Adipocyte (in vitro differentiated cells): ENCODE results near the gene ENKUR.

Source experiments
- DNase-seq: peaks from one replicate; pipeline ENCODE4 v3.0.0-alpha.2; 2015; ENCODE audit warnings: low read depth
- H3K27me3 ChIP-seq: replicated peaks from 2 replicates; pipeline ENCODE4 v1.7.0; 2013; ENCODE audit warnings: mild to moderate bottlenecking, low read length, moderate library complexity; ENCODE audit not compliant: control insufficient read depth, insufficient read depth
- H3K36me3 ChIP-seq: 2 replicates; pipeline ENCODE4 v1.7.0; 2013; ENCODE audit warnings: low read length, mild to moderate bottlenecking, moderate library complexity; ENCODE audit not compliant: control insufficient read depth, insufficient read depth, severe bottlenecking
- H3K4me1 ChIP-seq: 2 replicates; pipeline ENCODE4 v1.7.0; 2013; ENCODE audit warnings: mild to moderate bottlenecking, low read length, moderate library complexity; ENCODE audit not compliant: control insufficient read depth, insufficient read depth
- H3K4me3 ChIP-seq: 2 replicates; pipeline ENCODE4 v1.7.0; 2013; ENCODE audit warnings: mild to moderate bottlenecking, low read length, moderate library complexity
- H3K9ac ChIP-seq: 2 replicates; pipeline ENCODE4 v1.7.0; 2013; ENCODE audit warnings: mild to moderate bottlenecking, low read length, moderate library complexity
- H3K9me3 ChIP-seq: 2 replicates; pipeline ENCODE4 v1.7.0; 2013; ENCODE audit warnings: mild to moderate bottlenecking, low read length, moderate library complexity; ENCODE audit not compliant: control insufficient read depth

Gene ENKUR

DNA sequence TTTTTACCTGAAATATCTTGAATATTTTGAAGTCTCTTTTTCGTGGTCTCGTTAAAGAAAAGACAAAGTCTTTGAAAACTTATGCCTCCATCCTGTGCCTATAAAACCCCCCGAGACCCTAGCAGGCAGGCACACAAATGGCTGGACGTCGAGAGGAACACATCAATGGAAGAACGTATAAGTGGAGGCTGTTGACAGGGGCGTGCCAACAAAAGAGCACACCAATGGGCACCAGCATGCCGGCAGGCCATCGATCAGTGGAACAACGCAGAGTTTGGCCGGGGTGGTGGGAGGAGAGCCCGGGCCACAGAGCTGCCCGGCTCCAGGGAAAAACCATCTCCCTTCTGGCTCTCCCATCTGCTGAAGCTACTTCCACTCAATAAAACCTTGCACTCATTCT, 24.7 kb downstream of the ENKUR start:
- no peak for DNase-seq
- Histone ChIP-seq H3K4me3 (no peak overlapping the region), H3K9me3 (no peaks in the 10 kb centered on the region), H3K4me1 (peaks cover 9% of the 10 kb centered on the region), H3K9ac (no peak overlapping the region), H3K27me3 (no peaks in the 10 kb centered on the region), H3K36me3 (no peaks in the 10 kb centered on the region)

DNA sequence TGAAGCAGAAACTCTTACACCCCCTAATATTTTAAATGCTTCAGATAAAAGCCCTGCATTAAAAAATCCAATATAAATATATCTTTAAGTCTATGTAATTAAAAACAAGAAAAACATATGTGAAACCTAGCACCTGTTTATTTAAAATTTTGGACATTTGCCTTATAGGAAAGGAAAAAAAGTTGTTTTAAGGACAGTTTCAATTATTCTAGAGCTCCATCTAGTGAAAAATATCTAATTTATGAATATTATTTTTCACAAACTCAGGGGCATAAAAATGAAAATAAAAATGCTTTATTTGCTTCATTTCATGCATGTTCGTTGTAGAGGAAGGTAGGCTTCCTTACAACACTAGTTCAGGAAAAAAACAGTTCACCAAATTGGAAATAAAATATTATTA, 26.1 kb downstream of the ENKUR start:
- H3K36me3 ChIP-seq = no peaks in the 10 kb centered on the region
- H3K4me3 ChIP-seq = no peak overlapping the region
- no peaks in the 10 kb centered on the region for H3K9me3 ChIP-seq
- peak; percentile 64 for DNase-seq
- H3K27me3 ChIP-seq = no peaks in the 10 kb centered on the region
- H3K4me1 ChIP-seq = peaks cover 14% of the 10 kb centered on the region
- no peak overlapping the region for H3K9ac ChIP-seq

DNA sequence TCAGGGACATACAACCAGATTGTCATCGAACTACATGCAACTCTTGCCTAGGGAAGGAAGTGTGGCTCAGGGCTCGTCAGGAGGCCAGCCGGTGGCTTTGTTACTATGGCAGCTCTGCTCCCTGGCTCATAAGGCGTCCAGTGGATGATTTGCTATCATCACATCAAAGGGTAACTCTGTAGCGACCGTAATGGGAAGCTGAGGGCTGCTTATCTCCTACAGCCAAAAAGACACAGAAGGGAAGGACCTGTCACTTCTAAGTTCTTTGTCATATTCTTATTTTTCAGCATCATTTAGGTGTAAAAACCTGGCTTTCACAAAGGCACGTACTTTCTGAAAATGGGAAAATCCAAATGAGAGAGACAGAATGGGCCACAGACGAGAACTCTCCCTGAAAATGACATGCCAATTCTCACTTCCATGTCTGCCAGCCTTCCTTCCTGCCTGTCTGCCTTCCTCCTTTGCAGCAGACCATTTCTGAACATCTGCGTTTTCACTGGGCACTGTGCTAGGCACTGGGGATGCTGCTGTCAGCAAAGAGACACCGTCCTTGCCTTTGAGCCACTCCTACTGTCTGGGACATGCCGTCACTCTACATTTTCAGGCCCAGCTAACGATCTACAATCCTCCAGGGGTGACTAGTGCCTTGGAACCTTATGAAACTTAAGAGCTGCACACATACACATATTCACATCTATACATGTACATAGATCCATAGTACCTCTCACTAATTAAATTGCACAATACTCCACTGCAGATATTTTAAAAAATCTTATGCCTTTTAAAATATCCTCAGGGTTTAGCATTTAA, 26.9 kb downstream of the ENKUR start:
- Histone ChIP-seq H3K9ac (no peak overlapping the region), H3K36me3 (no peaks in the 10 kb centered on the region), H3K9me3 (no peaks in the 10 kb centered on the region), H3K27me3 (no peaks in the 10 kb centered on the region), H3K4me3 (no peak overlapping the region), H3K4me1 (peaks cover 22% of the 10 kb centered on the region)
- DNase-seq = no peak

DNA sequence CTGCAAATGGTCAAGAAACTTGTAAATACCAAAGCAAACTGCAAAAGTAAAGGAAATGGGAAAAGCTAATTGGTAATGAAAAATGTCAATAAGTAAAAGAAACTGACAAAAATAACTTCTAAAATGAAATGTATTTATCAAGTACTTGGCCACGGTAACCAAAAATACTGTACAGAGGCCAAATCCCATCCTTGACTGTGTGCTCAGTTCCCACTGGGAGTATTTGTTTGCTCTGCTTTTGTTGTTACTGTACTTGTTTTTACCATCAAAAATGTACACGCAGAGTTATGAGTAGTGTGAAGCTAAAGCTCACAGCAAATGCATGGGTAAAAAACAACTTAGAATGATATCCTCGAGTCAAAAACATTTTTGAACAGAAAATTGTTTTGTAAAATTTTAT, 31.1 kb downstream of the ENKUR start:
- Histone ChIP-seq H3K9ac (no peak overlapping the region), H3K4me3 (peak overlapping the region; percentile 13), H3K27me3 (no peaks in the 10 kb centered on the region), H3K36me3 (no peaks in the 10 kb centered on the region), H3K9me3 (no peaks in the 10 kb centered on the region), H3K4me1 (peaks cover 16% of the 10 kb centered on the region)
- DNase-seq = no peak

DNA sequence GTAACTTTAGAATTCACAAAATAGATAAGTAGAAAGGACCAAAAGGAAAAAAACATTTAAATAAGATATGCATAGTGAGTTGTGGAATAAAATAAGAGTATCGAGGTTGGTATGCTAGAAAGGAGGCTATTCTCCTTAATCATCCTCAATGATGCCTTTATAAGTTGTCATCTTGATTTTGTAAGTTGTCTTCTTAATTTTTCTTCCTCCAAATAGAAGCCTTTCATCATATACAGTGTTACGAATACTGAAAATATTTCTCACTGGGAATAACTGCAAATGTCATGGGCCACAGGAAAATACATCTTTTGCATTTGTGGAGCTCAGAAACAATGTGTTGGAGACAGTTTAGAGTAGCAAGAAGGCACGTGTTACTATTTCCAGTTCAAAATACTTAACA, 32.0 kb downstream of the ENKUR start:
- Histone ChIP-seq H3K36me3 (no peaks in the 10 kb centered on the region), H3K4me3 (no peak overlapping the region), H3K9me3 (no peaks in the 10 kb centered on the region), H3K27me3 (no peaks in the 10 kb centered on the region), H3K9ac (no peak overlapping the region), H3K4me1 (peaks cover 16% of the 10 kb centered on the region)
- DNase-seq = peak; percentile 11

DNA sequence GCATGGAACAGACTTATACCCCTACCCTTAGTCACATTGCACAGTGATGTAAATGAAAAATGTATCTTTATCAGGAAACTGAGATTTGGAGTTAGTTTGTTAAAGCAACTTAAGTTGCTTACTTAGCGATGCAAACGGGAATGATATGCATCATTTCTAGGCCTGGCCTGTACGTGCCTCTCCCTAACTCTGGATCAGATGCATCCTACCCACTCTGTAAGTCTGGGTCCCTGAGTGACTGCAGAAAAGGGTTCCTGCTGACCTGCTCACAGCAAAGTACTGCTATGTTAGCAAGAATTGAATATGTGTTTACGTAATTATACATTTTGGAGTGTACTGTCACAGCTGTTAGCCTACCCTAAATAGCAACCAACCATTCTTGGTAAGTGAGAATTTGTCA, 32.8 kb downstream of the ENKUR start:
- Histone ChIP-seq H3K9ac (no peak overlapping the region), H3K36me3 (no peaks in the 10 kb centered on the region), H3K4me1 (peaks cover 16% of the 10 kb centered on the region), H3K9me3 (no peaks in the 10 kb centered on the region), H3K27me3 (no peaks in the 10 kb centered on the region), H3K4me3 (no peak overlapping the region)
- no peak for DNase-seq

DNA sequence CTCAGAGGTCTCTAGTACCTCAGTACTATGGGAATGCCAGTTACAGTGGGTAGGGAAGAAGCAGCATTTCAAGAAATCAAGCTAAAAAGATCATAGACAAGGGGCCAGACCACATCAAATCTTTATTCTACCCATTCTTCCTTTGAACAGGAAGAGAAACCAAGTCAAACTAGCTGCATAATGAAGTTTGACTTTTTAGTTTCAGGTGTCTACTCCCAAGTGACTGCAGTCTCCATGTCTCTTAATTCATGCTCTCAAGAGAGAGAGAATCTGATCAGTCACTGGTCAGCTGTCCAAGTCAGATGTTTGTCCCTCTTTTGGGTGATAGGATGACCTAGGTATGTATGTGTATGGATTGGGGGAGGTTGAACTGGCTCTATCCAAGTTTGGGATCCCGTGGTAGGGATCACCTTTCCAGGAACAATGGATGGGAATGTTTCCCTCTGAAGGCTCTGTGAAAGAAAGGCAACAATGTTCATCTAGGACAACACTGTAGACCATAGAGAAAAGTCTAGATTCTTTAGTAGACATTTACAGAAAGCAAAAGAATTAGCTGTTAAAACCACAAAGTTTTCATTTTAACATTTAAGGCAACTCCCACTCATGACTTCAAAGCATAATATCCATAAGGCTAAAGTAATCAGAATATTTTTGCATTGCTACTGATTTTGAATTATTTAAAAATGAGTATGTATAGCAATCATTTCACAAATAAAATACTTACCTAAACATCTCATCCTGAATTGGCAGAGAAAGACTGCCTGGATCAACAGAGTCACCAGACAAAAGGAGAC, 33.4 kb downstream of the ENKUR start:
- H3K36me3 ChIP-seq = no peaks in the 10 kb centered on the region
- H3K4me1 ChIP-seq = peaks cover 16% of the 10 kb centered on the region
- H3K4me3 ChIP-seq = no peak overlapping the region
- no peaks in the 10 kb centered on the region for H3K27me3 ChIP-seq
- no peaks in the 10 kb centered on the region for H3K9me3 ChIP-seq
- DNase-seq = no peak
- no peak overlapping the region for H3K9ac ChIP-seq

DNA sequence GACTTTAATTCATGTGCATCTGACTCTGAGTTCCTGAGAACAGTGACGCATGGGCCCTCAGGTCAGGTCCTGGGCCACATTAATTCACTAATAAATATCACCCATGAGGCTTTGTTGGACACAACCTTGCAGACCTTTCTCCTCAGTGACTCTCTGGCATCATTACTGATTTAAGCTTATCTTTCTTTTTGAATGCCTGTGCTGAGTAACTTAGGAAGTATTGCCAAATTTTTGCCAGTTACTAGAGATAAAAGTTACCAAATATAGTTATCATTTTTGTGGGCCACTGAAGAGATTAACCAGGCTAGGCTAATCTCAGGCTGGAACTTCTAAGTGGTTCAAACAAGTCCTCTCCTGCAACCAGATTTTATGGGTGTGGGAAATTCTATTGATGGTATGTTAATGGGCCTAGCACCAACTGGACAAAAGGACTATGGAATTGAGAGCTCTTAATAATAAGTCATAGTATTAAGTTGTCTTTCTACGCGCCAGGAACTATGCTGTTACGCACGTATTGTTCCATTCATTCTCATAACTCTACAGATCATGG, 34.7 kb downstream of the ENKUR start:
- no peaks in the 10 kb centered on the region for H3K36me3 ChIP-seq
- H3K4me1 ChIP-seq = peaks cover 16% of the 10 kb centered on the region
- no peak for DNase-seq
- no peak overlapping the region for H3K9ac ChIP-seq
- no peaks in the 10 kb centered on the region for H3K27me3 ChIP-seq
- no peak overlapping the region for H3K4me3 ChIP-seq
- no peaks in the 10 kb centered on the region for H3K9me3 ChIP-seq

DNA sequence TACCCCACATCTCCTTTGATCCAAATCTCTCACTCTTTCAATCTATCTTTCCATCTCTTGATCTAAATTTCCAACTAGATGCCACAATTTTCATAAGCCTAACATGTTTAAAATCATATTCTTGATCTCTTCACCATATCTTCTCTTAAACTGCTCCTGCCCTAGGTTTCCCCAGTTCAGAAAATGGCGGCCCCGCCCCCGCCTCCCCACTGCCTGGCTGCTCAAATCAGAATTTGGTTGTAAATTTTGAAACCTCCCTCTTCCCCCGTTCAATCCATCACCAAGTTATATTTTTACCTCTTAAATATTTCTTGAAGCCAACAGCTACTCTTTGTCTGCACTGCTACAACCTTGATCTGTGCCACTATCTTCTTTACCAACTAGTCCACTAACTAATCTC, 36.3 kb downstream of the ENKUR start:
- Histone ChIP-seq H3K9ac (no peak overlapping the region), H3K27me3 (no peaks in the 10 kb centered on the region), H3K4me1 (peaks cover 17% of the 10 kb centered on the region), H3K36me3 (no peaks in the 10 kb centered on the region), H3K9me3 (no peaks in the 10 kb centered on the region), H3K4me3 (no peak overlapping the region)
- no peak for DNase-seq

DNA sequence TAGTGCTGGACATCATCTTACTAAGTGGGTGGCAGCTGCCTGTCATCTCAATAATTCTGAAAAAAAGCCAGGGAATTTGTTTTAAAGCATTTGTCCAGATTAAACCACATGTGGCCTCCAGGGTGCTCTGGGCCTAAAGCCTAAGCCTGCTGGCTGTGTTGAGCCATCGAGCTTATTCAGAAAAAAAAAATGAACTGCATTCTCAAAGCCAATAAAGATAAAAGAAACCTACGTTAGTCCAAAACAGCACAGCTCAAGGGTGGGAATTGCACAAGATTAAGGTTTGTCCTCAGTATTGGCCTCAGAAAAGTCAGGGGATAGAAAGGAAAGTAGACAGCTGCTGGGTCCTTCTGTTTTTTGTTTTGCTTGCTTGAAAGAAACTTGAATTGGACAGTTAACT, 41.0 kb downstream of the ENKUR start:
- peak overlapping the region; percentile 54 for H3K4me3 ChIP-seq
- H3K9me3 ChIP-seq = no peaks in the 10 kb centered on the region
- H3K36me3 ChIP-seq = no peaks in the 10 kb centered on the region
- H3K9ac ChIP-seq = peak overlapping the region; percentile 16
- no peaks in the 10 kb centered on the region for H3K27me3 ChIP-seq
- H3K4me1 ChIP-seq = peaks cover 17% of the 10 kb centered on the region
- peak; percentile 94 for DNase-seq

DNA sequence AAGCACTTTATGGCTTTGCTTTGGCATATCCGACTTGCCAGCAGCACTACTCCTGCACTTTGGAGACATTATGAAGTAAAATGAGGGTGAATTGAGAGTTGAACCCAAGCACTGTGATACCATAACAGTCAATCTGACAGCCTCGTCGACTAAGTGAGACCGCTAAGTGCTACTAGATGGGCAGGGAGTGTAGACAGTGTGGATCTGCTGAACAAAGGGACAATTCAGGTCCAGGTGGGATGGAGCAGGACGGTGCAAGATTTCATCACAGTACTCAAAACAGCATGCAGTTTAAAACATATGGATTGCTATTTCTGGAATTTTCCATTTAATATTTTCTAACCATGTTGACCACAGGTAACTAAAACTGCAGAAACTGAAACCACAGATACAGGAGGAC, 42.8 kb downstream of the ENKUR start:
- no peaks in the 10 kb centered on the region for H3K27me3 ChIP-seq
- peaks cover 25% of the 10 kb centered on the region for H3K4me1 ChIP-seq
- no peak for DNase-seq
- H3K36me3 ChIP-seq = no peaks in the 10 kb centered on the region
- H3K4me3 ChIP-seq = no peak overlapping the region
- H3K9me3 ChIP-seq = no peaks in the 10 kb centered on the region
- H3K9ac ChIP-seq = no peak overlapping the region
